ENCODE results near the gene RUFY1.
"Not testable (repeated sequence)": the region's sequence is repeated elsewhere in the genome, so short reads cannot be mapped to it uniquely, and the experiment has no call there.

DNA sequence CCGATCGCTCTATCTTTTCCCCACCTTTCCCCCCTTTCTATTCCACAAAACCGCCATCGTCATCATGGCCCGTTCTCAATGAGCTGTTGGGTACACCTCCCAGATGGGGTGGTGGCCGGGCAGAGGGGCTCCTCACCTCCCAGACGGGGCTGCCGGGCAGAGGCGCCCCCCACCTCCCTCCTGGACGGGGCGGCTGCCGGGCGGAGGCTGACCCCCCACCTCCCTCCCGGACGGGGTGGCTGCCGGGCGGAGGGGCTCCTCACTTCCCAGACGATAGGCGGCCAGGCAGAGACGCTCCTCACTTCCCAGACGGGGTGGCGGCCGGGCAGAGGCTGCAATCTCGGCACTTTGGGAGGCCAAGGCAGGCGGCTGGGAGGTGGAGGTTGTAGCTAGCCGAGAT lies 99.9 kb downstream of the RUFY1 start:
- TF ChIP-seq, protein P1, sequence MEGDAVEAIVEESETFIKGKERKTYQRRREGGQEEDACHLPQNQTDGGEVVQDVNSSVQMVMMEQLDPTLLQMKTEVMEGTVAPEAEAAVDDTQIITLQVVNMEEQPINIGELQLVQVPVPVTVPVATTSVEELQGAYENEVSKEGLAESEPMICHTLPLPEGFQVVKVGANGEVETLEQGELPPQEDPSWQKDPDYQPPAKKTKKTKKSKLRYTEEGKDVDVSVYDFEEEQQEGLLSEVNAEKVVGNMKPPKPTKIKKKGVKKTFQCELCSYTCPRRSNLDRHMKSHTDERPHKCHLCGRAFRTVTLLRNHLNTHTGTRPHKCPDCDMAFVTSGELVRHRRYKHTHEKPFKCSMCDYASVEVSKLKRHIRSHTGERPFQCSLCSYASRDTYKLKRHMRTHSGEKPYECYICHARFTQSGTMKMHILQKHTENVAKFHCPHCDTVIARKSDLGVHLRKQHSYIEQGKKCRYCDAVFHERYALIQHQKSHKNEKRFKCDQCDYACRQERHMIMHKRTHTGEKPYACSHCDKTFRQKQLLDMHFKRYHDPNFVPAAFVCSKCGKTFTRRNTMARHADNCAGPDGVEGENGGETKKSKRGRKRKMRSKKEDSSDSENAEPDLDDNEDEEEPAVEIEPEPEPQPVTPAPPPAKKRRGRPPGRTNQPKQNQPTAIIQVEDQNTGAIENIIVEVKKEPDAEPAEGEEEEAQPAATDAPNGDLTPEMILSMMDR (IDR thresholded peaks at IDR 0.05; ENCODE audit: poor library complexity): not testable (repeated sequence)
- not testable (repeated sequence) for TF ChIP-seq EZH2 (IDR thresholded peaks at IDR 0.05; ENCODE audit: borderline replicate concordance); EZH2phosphoT487 (IDR thresholded peaks at IDR 0.05; ENCODE audit: low read depth, severe bottlenecking, unreplicated experiment)

Data from hepatocyte (in vitro differentiated cells).